Pancreas (tissue), 10 donors: ENCODE results near the gene PAX6. TPM values are rescaled to one million over a fixed set of nuclear protein-coding genes. Genes with fewer than 3 reads are reported as not detected.

Experiments
- ATAC-seq, 4 donors: fragments of 200-7000 bp; cut with Tn5 transposase; one replicate each; pipeline versions ENCODE4 v1.8.0 to v1.9.1; 2020; ENCODE audit warnings: mild to moderate bottlenecking in 4 of 4, moderate library complexity in 4 of 4
- DNase-seq, 6 donors: peaks; one replicate each; pipeline ENCODE4 v3.0.0-alpha.2; 2020
- FAIRE-seq: peaks from 2 replicates; lab custom pipeline; 2012; peaks lifted over from hg19 to GRCh38; lab: Jason Lieb, UNC
- H3K27ac ChIP-seq, 4 donors: fragments of 200-600 bp; sonication (generic); 1 replicate in 3 of 4; 2 replicates in 1 of 4; pipeline versions ENCODE4 v1.5.0 to v1.8.0; 2020
- H3K27me3 ChIP-seq, 4 donors: fragments of 200-600 bp; one replicate each; pipeline ENCODE4 v1.8.0; 2021
- H3K36me3 ChIP-seq, 3 donors: fragments of 200-600 bp; sonication (generic) in 1 of 3; one replicate each; pipeline versions ENCODE4 v1.5.0 to v1.8.0; 2020 to 2021
- H3K4me1 ChIP-seq, 3 donors: fragments of 200-600 bp; one replicate each; pipeline ENCODE4 v1.8.0; 2021
- H3K4me3 ChIP-seq, 4 donors: fragments of 200-600 bp; sonication (generic) in 2 of 4; one replicate each; pipeline versions ENCODE4 v1.5.0 to v1.8.0; 2020 to 2021
- H3K9me3 ChIP-seq, 4 donors: fragments of 200-600 bp; one replicate each; pipeline ENCODE4 v1.8.0; 2021
- CTCF ChIP-seq, 4 donors: fragments of 200-600 bp; sonication (generic) in 3 of 4; IDR thresholded peaks; one replicate each; pipeline versions ENCODE4 v1.5.0 to v1.8.0; 2021; ENCODE audit warnings: antibody characterized with exemption in 4 of 4
- WGBS, 2 donors: extraction: QIAGEN DNeasy Blood & Tissue Kit; methylation state at CpG; one replicate each; pipeline ENCODE4 v1.1.7; 2013; 5-methylcytosine and 5-hydroxymethylcytosine counted together
- intact Hi-C, 3 donors: fragments of 100-400 bp; cut with DNase I; formaldehyde crosslinking; loops; one replicate each; pipeline versions ENCODE4 v1.11.1 to v1.14.2; 2022
- polyA plus RNA-seq, 2 donors: library from polyadenylated mRNA; stranded (reverse); fragments of 200-250 nt; gene quantifications; one replicate each; pipeline ENCODE4 v1.2.3, GENCODE V29; 2013
- total RNA-seq, 6 donors: library from RNA; stranded (reverse); fragmentation: NEBNext Ultra II Directional in 4 of 6; extraction: Animal tissue kit (Norgen Biotek cat#: 25700) in 4 of 6; gene quantifications; one replicate each; pipeline versions ENCODE4 v1.2.1 to v1.2.4, GENCODE V29; 2021 to 2023
- donor health status: healthy with polysubstance abuse.
- donor health status: DM: no; HTN: no; CAD: no; lungs with moderate emphysema.
- donor health status: DM: no; HTN: no; CAD: no.
- donor health status: control.
- donor health status: control.
- donor health status: Bipolar disorder and iron deficiency.
- donor health status: DM: yes; HTN: yes; CAD: no.
- donor health status: DM: no; HTN: no; CAD: no.
- donor health status: DM: no; HTN: no; CAD: no.
- donor health status: DM: yes; HTN: yes; CAD: no.

PAX6 gene
- total and polyA plus RNA-seq, 8 donors, result 2.0 to 75.0 (median 9.3) TPM

GRCh38 chr11:31830406-31830805 is 19.3 kb upstream of the PAX6 start:
- no peak for TF ChIP-seq CTCF (IDR thresholded peaks at IDR 0.05)
- H3K4me1 ChIP-seq, result no peaks in the 10 kb centered on the region
- ATAC-seq (no peak), DNase-seq (no peak), FAIRE-seq (no peak)
- H3K27me3 ChIP-seq, result peaks cover 4 to 53% (median 9%) of the 10 kb centered on the region in 4 donors
- H3K9me3 ChIP-seq, result no peaks in the 10 kb centered on the region
- H3K36me3 ChIP-seq, result no peaks in the 10 kb centered on the region
- intact Hi-C loops, result no loop called here
- WGBS, 2 donors, result 61 to 74% methylated on average over 4 of the region's 4 CpGs
- H3K4me3 ChIP-seq, result no peak overlapping the region
- no peak overlapping the region for H3K27ac ChIP-seq

- Histone ChIP-seq H3K36me3 (no peaks in the 10 kb centered on the region), H3K27me3 (peaks cover 4 to 63% (median 14%) of the 10 kb centered on the region in 4 donors), H3K27ac (no peak overlapping the region), H3K9me3 (no peaks in the 10 kb centered on the region), H3K4me3 (no peak overlapping the region), H3K4me1 (no peaks in the 10 kb centered on the region)
- intact Hi-C loops, result no loop called here
- ATAC-seq (no peak), FAIRE-seq (no peak), DNase-seq (no peak)
- no peak for TF ChIP-seq CTCF (IDR thresholded peaks at IDR 0.05)
- 26 to 27% methylated on average over 7 of the region's 7 CpGs for WGBS, 2 donors
These were observed 17.1 kb upstream of the PAX6 start for GRCh38 chr11:31828217-31828616.

- ATAC-seq, result no peak
- no peak overlapping the region for H3K27ac ChIP-seq
- no peak for FAIRE-seq
These were observed 16.5 kb upstream of the PAX6 start for GRCh38 chr11:31827455-31828206.

GRCh38 chr11:31826536-31827438 is 15.7 kb upstream of the PAX6 start:
- intact Hi-C loops, result no loop called here
- Histone ChIP-seq H3K27ac (no peak overlapping the region), H3K36me3 (no peaks in the 10 kb centered on the region), H3K4me3 (peak overlapping the region in 1 of 4 donors; percentile 17), H3K4me1 (no peaks in the 10 kb centered on the region), H3K9me3 (no peaks in the 10 kb centered on the region), H3K27me3 (peaks cover 4 to 75% (median 14%) of the 10 kb centered on the region in 4 donors)
- TF ChIP-seq CTCF (IDR thresholded peaks at IDR 0.05), result no peak
- ATAC-seq (peak in 2 of 4 donors; percentile 50 to 51), DNase-seq (peak in 1 of 6 donors; percentile 55), FAIRE-seq (no peak)
- WGBS, 2 donors, result 10 to 12% methylated on average over 54 to 55 of the region's 55 CpGs

More at GRCh38 chr11:31827455-31828206, 16.5 kb upstream of the PAX6 start:
- peaks cover 4 to 67% (median 14%) of the 10 kb centered on the region in 4 donors for H3K27me3 ChIP-seq
- intact Hi-C loops, result no loop called here
- WGBS, 2 donors, result 12% methylated on average over 18 of the region's 18 CpGs
- no peak for TF ChIP-seq CTCF (IDR thresholded peaks at IDR 0.05)
- H3K4me1 ChIP-seq, result no peaks in the 10 kb centered on the region
- no peak overlapping the region for H3K4me3 ChIP-seq
- H3K36me3 ChIP-seq, result no peaks in the 10 kb centered on the region
- no peaks in the 10 kb centered on the region for H3K9me3 ChIP-seq
- no peak for DNase-seq
